Measurements from ENCODE around the gene SURF2.

DNA sequence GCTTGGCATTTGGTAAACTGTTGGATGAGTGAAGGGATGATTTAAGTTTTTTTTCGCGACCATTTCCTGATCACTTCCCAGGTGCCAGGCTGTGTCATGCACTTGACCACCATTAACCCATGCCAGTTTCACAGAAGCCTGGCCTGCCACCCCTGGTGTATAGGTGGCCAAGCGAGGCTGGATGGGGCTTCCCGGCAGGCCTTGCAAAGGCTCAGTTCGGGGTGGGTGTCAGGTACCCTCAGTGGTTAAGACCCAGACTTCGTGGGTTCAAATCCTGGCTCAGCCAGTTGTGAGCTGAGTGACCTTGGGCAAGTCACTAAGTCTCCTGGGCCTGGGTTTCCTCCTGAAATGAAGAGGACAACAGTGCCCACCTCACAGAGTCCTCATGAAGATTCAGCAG is 10.8 kb upstream of the SURF2 start:
- TF ChIP-seq, protein P1, sequence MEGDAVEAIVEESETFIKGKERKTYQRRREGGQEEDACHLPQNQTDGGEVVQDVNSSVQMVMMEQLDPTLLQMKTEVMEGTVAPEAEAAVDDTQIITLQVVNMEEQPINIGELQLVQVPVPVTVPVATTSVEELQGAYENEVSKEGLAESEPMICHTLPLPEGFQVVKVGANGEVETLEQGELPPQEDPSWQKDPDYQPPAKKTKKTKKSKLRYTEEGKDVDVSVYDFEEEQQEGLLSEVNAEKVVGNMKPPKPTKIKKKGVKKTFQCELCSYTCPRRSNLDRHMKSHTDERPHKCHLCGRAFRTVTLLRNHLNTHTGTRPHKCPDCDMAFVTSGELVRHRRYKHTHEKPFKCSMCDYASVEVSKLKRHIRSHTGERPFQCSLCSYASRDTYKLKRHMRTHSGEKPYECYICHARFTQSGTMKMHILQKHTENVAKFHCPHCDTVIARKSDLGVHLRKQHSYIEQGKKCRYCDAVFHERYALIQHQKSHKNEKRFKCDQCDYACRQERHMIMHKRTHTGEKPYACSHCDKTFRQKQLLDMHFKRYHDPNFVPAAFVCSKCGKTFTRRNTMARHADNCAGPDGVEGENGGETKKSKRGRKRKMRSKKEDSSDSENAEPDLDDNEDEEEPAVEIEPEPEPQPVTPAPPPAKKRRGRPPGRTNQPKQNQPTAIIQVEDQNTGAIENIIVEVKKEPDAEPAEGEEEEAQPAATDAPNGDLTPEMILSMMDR (conservative IDR thresholded peaks at IDR 0.05; ENCODE audit: low read length), result no peak
- no peak for TF ChIP-seq EZH2phosphoT487 (IDR thresholded peaks at IDR 0.05; ENCODE audit: borderline replicate concordance)

All from Loucy (cell line).